BJ (cell line): ENCODE results near the gene NKRF. TPM values are rescaled to one million over a fixed set of nuclear protein-coding genes. Genes with fewer than 3 reads are reported as not detected.

Experiments
- CTCF ChIA-PET: fragments of 350-600 bp; formaldehyde crosslinking; extraction: SDS; loops from one replicate; lab custom pipeline; 2021; ENCODE audit warnings: antibody characterized with exemption, inconsistent platforms; lab: Yijun Ruan, JAX
- POLR2A ChIA-PET: fragments of 300-600 bp; sonication (Branson Sonifier 250); formaldehyde crosslinking; extraction: SDS; loops from one replicate; lab custom pipeline; 2021; ENCODE audit warnings: antibody characterized with exemption; lab: Charles Lee
- DNase-seq: peaks from one replicate; pipeline ENCODE4 v3.0.0-alpha.2; 2011; ENCODE audit warnings: low read depth
- H3K27me3 ChIP-seq: 2 replicates; pipeline ENCODE4 v1.6.0; 2011; ENCODE audit warnings: low read length; ENCODE audit not compliant: control insufficient read depth, insufficient read depth
- H3K36me3 ChIP-seq: 2 replicates; pipeline ENCODE4 v1.5.1; 2011; ENCODE audit warnings: low read length; ENCODE audit not compliant: control insufficient read depth, insufficient read depth
- H3K4me3 ChIP-seq: 2 replicates; pipeline ENCODE4 v1.5.1; 2011; ENCODE audit warnings: low read depth, mild to moderate bottlenecking, control low read depth, low read length
- CTCF ChIP-seq: IDR thresholded peaks from 2 replicates; pipeline ENCODE4 v1.5.1; 2011; ENCODE audit warnings: low read depth, mild to moderate bottlenecking, control low read depth, inconsistent platforms, low read length, moderate library complexity; ENCODE audit not compliant: insufficient read depth
- polyA plus RNA-seq: library from polyadenylated mRNA; depleted of rRNA; stranded (reverse); fragments of >200 nt; gene quantifications from 2 replicates; pipeline ENCODE4 v1.2.3, GENCODE V29; 2011; rRNA removed
- small RNA-seq: library from RNA; depleted of rRNA; stranded (forward); fragments of <200 nt; gene quantifications from one replicate; pipeline ENCODE3, GENCODE V24; 2012; ENCODE audit warnings: low replicate concordance, low read depth; ENCODE audit not compliant: insufficient read length

The NKRF gene
- polyA plus RNA-seq, 1 experiment, result 2.2 TPM

- no peak for TF ChIP-seq CTCF
- Histone ChIP-seq H3K4me3 (peak within 1 kb of the TSS; percentile 49), H3K27me3 (no peaks in the 10 kb centered on the region), H3K36me3 (peaks cover 2% of the 10 kb centered on the region)
- POLR2A ChIA-PET, result no interaction called here
- peak; percentile 62 for DNase-seq
- CTCF ChIA-PET, result no interaction called here
Observed at GRCh38 chrX:119565107-119565663, 41.0 kb downstream of the NKRF start, which contains the start of gene STEEP1. Gene STEEP1, minus strand, starts transcription at chrX:119565409. Its CDS starts 54 bp downstream, at chrX:119565355.

GRCh38 chrX:119552508-119552907, 53.7 kb downstream of the NKRF start:
- POLR2A ChIA-PET, result no interaction called here

GRCh38 chrX:119549327-119550016, 56.8 kb downstream of the NKRF start:
- no peaks in the 10 kb centered on the region for H3K36me3 ChIP-seq
- ChIA-PET CTCF (interaction anchor here (0.9 kb wide), 1 partner anchor 63 kb away, joined by 3 read pairs; no protein-coding TSS in a partner anchor), POLR2A (no interaction called here)
- no peak overlapping the region for H3K4me3 ChIP-seq
- no peaks in the 10 kb centered on the region for H3K27me3 ChIP-seq
- no peak for DNase-seq
- no peak for TF ChIP-seq CTCF

More at GRCh38 chrX:119552508-119552907, 53.7 kb downstream of the NKRF start:
- H3K27me3 ChIP-seq, result no peaks in the 10 kb centered on the region
- no peaks in the 10 kb centered on the region; the same call in 1 of the 2 replicates for H3K36me3 ChIP-seq
- DNase-seq, result no peak
- CTCF ChIA-PET, result interaction anchor here (0.7 kb wide), 2 partner anchors 12 to 283 kb away, joined by 3 read pairs; no protein-coding TSS in a partner anchor
- TF ChIP-seq CTCF, result no peak
- no peak overlapping the region for H3K4me3 ChIP-seq

GRCh38 chrX:119541188-119541587, 65.0 kb downstream of the NKRF start:
- H3K36me3 ChIP-seq, result no peaks in the 10 kb centered on the region
- H3K27me3 ChIP-seq, result no peaks in the 10 kb centered on the region
- ChIA-PET CTCF (no interaction called here), POLR2A (no interaction called here)
- H3K4me3 ChIP-seq, result no peak overlapping the region
- no peak for TF ChIP-seq CTCF
- peak; percentile 13 for DNase-seq

GRCh38 chrX:119539872-119540271, 66.4 kb downstream of the NKRF start:
- TF ChIP-seq CTCF, result no peak
- no peak for DNase-seq
- Histone ChIP-seq H3K4me3 (no peak overlapping the region), H3K27me3 (no peaks in the 10 kb centered on the region), H3K36me3 (no peaks in the 10 kb centered on the region)
- CTCF ChIA-PET, result no interaction called here
- POLR2A ChIA-PET, result no interaction called here

Small RNAs within 50 kb of the gene (small RNA-seq; reads per million reads assigned to genes)
- gene MIR766, result not detected

Other genes starting within 250 kb of the NKRF start
- gene SLC25A43, start 207.1 kb downstream of the NKRF start, polyA plus RNA-seq, result 13.5 and 13.6 TPM in 2 replicates
- 218 and 292 TPM in 2 replicates for gene SLC25A5, start 138.0 kb downstream of the NKRF start, polyA plus RNA-seq
- gene STEEP1, start 41.0 kb downstream of the NKRF start, polyA plus RNA-seq, result 15.8 and 20.5 TPM in 2 replicates
- gene UBE2A, start 31.9 kb downstream of the NKRF start, polyA plus RNA-seq, result 44.8 and 65.5 TPM in 2 replicates
- 35.5 and 40.0 TPM in 2 replicates for gene SEPTIN6, start 86.7 kb upstream of the NKRF start, polyA plus RNA-seq
- 0.39 and 0.60 TPM in 2 replicates for gene SOWAHD, start 152.2 kb upstream of the NKRF start, polyA plus RNA-seq
- gene RPL39, start 185.2 kb upstream of the NKRF start, polyA plus RNA-seq, result 935 and 2,139 TPM in 2 replicates
- gene UPF3B, start 246.5 kb upstream of the NKRF start, polyA plus RNA-seq, result 3.0 and 5.5 TPM in 2 replicates